ENCODE measurements around the gene TSEN54.

DNA sequence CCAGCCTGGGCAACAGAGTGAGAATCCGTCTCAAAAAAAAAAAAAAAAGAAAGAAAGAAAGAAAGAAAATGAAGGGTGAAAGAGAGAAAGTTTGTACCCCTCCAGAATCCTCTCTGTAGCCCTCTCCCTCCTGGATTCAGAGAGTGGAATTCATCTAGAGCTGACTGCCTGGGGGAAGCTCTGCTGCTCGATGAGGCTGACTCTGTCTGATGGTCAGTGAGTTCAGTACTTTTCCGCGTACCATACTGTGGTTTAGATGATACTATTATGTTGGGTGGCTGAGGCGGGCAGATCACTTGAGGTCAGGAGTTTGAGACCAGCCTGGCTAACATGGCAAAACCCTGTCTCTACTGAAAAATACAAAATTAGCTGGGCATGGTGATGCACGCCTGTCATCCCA is 45.1 kb upstream of the TSEN54 start:
- TF ChIP-seq, protein P1, sequence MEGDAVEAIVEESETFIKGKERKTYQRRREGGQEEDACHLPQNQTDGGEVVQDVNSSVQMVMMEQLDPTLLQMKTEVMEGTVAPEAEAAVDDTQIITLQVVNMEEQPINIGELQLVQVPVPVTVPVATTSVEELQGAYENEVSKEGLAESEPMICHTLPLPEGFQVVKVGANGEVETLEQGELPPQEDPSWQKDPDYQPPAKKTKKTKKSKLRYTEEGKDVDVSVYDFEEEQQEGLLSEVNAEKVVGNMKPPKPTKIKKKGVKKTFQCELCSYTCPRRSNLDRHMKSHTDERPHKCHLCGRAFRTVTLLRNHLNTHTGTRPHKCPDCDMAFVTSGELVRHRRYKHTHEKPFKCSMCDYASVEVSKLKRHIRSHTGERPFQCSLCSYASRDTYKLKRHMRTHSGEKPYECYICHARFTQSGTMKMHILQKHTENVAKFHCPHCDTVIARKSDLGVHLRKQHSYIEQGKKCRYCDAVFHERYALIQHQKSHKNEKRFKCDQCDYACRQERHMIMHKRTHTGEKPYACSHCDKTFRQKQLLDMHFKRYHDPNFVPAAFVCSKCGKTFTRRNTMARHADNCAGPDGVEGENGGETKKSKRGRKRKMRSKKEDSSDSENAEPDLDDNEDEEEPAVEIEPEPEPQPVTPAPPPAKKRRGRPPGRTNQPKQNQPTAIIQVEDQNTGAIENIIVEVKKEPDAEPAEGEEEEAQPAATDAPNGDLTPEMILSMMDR (IDR thresholded peaks at IDR 0.05; ENCODE audit: low read depth, low read length, poor library complexity, severe bottlenecking) = no peak
- TF ChIP-seq EZH2phosphoT487 (IDR thresholded peaks at IDR 0.05; ENCODE audit: borderline replicate concordance, low read length) = no peak
